ENCODE results near the gene NEGR1. TPM values are rescaled to one million over a fixed set of nuclear protein-coding genes. Genes with fewer than 3 reads are reported as not detected.

NEGR1 gene
- total RNA-seq, 1 experiment from 2014 or later, result 19.2 TPM

- no peak for TF ChIP-seq CTCF (IDR thresholded peaks at IDR 0.05; ENCODE audit: unreplicated experiment)
- H3K4me1 Mint-ChIP-seq (ENCODE audit: low read depth, unreplicated experiment), result no peaks in the 10 kb centered on the region
These were observed 325.6 kb downstream of the NEGR1 start for GRCh38 chr1:71956613-71957285.

DNA sequence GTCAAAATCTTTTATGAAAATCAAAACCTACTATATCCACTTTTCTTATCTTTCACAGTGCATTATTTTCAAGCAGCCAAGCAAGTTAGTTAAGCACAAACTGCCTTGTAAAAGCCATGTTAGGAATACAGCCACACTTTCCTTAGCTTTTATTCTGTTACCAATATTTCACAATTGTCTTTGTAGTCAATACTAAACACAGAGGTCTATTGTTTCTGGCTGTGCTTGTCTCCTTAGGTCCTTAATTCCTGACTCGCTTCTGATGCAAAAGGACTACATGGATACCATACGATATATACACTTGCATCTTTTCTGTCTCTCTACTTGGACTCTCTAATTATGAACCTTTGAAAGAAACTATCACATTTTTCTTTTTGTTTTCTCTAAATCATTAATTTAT, 331.8 kb downstream of the NEGR1 start:
- DNase-seq, result no peak
- CTCF ChIA-PET, result no interaction called here
- Mint-ChIP-seq H3K9me3 (ENCODE audit: low read depth, unreplicated experiment) (peaks cover 2% of the 10 kb centered on the region), H3K4me3 (ENCODE audit: low read depth, unreplicated experiment) (no peak overlapping the region), H3K27ac (ENCODE audit: unreplicated experiment) (no peak overlapping the region), H3K4me1 (ENCODE audit: low read depth, unreplicated experiment) (peaks cover 5% of the 10 kb centered on the region), H3K36me3 (ENCODE audit: insufficient read depth, unreplicated experiment) (no peaks in the 10 kb centered on the region), H3K27me3 (ENCODE audit: unreplicated experiment) (no peaks in the 10 kb centered on the region)
- no TSS peak for BruUV-seq (replicated peaks)
- intact Hi-C loops (cut with micrococcal nuclease; ENCODE audit: unreplicated experiment), result no loop called here
- TF ChIP-seq CTCF (IDR thresholded peaks at IDR 0.05; ENCODE audit: unreplicated experiment), result no peak

More at GRCh38 chr1:71956613-71957285, 325.6 kb downstream of the NEGR1 start:
- H3K36me3 Mint-ChIP-seq (ENCODE audit: insufficient read depth, unreplicated experiment), result no peaks in the 10 kb centered on the region
- no peak overlapping the region for H3K4me3 Mint-ChIP-seq (ENCODE audit: low read depth, unreplicated experiment)
- peaks cover 2% of the 10 kb centered on the region for H3K9me3 Mint-ChIP-seq (ENCODE audit: low read depth, unreplicated experiment)
- H3K27ac Mint-ChIP-seq (ENCODE audit: unreplicated experiment), result no peak overlapping the region
- no TSS peak for BruUV-seq (replicated peaks)
- CTCF ChIA-PET, result no interaction called here
- intact Hi-C loops (cut with micrococcal nuclease; ENCODE audit: unreplicated experiment), result no loop called here
- no peak for DNase-seq
- no peaks in the 10 kb centered on the region for H3K27me3 Mint-ChIP-seq (ENCODE audit: unreplicated experiment)

DNA sequence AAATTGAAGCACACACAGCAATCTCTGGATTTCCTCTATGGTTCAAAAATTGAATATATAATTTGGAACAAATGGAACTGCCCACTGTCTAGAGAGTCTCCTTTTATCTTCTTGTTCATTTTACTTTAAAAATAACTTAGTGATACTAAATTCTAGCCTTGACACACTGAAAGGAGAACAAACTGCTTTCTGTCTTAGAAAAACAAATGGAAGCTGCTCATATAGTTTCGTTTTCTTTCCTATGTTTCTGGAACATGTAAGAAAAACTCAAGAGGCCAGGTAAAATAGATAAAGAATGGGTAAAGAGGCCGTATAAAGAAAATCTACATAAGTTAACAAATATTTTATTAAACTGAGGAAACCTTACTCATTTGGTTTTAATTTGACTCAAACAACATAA, 332.7 kb downstream of the NEGR1 start:
- no peak for TF ChIP-seq CTCF (IDR thresholded peaks at IDR 0.05; ENCODE audit: unreplicated experiment)
- BruUV-seq (replicated peaks), result no TSS peak
- intact Hi-C loops (cut with micrococcal nuclease; ENCODE audit: unreplicated experiment), result no loop called here
- H3K4me3 Mint-ChIP-seq (ENCODE audit: low read depth, unreplicated experiment), result no peak overlapping the region
- H3K4me1 Mint-ChIP-seq (ENCODE audit: low read depth, unreplicated experiment), result peaks cover 5% of the 10 kb centered on the region
- no peaks in the 10 kb centered on the region for H3K36me3 Mint-ChIP-seq (ENCODE audit: insufficient read depth, unreplicated experiment)
- H3K9me3 Mint-ChIP-seq (ENCODE audit: low read depth, unreplicated experiment), result peaks cover 2% of the 10 kb centered on the region
- no peaks in the 10 kb centered on the region for H3K27me3 Mint-ChIP-seq (ENCODE audit: unreplicated experiment)
- no peak for DNase-seq
- no peak overlapping the region for H3K27ac Mint-ChIP-seq (ENCODE audit: unreplicated experiment)
- CTCF ChIA-PET, result no interaction called here

- H3K27ac Mint-ChIP-seq (ENCODE audit: unreplicated experiment), result no peak overlapping the region
- no peak for DNase-seq
- H3K4me1 Mint-ChIP-seq (ENCODE audit: low read depth, unreplicated experiment), result peaks cover 5% of the 10 kb centered on the region
- peaks cover 2% of the 10 kb centered on the region for H3K9me3 Mint-ChIP-seq (ENCODE audit: low read depth, unreplicated experiment)
- H3K36me3 Mint-ChIP-seq (ENCODE audit: insufficient read depth, unreplicated experiment), result no peaks in the 10 kb centered on the region
- CTCF ChIA-PET, result no interaction called here
- H3K27me3 Mint-ChIP-seq (ENCODE audit: unreplicated experiment), result no peaks in the 10 kb centered on the region
- no TSS peak for BruUV-seq (replicated peaks)
- no peak for TF ChIP-seq CTCF (IDR thresholded peaks at IDR 0.05; ENCODE audit: unreplicated experiment)
- H3K4me3 Mint-ChIP-seq (ENCODE audit: low read depth, unreplicated experiment), result no peak overlapping the region
- intact Hi-C loops (cut with micrococcal nuclease; ENCODE audit: unreplicated experiment), result no loop called here
These were observed 333.8 kb downstream of the NEGR1 start for GRCh38 chr1:71948561-71948960.

All from Calu3 (cell line).